T-helper 2 cell treated with Interferon-gamma antibody and Interleukin-4, amounts not matched to agents 5 μg/mL and 100 μg/mL, for 36 hours (primary cell): Measurements from ENCODE around the gene DAAM1.

Experiments
- DNase-seq: peaks from one replicate; pipeline ENCODE4 v3.0.0; 2021; ENCODE audit warnings: low spot score
- H3K27ac Mint-ChIP-seq: one replicate; pipeline ENCODE4 v1.8.0; 2021; ENCODE audit warnings: mild to moderate bottlenecking, mixed read lengths
- H3K27me3 Mint-ChIP-seq: one replicate; pipeline ENCODE4 v1.8.0; 2021; ENCODE audit warnings: low read depth, mixed read lengths
- H3K36me3 Mint-ChIP-seq: one replicate; pipeline ENCODE4 v1.8.0; 2021; ENCODE audit warnings: low read depth, mixed read lengths
- H3K4me1 Mint-ChIP-seq: one replicate; pipeline ENCODE4 v1.8.0; 2021; ENCODE audit warnings: low read depth, mixed read lengths
- H3K4me3 Mint-ChIP-seq: one replicate; pipeline ENCODE4 v1.8.0; 2022; ENCODE audit warnings: mild to moderate bottlenecking, moderate library complexity, mixed read lengths
- H3K9me3 Mint-ChIP-seq: one replicate; pipeline ENCODE4 v1.8.0; 2021; ENCODE audit warnings: mixed read lengths

Gene DAAM1

DNA sequence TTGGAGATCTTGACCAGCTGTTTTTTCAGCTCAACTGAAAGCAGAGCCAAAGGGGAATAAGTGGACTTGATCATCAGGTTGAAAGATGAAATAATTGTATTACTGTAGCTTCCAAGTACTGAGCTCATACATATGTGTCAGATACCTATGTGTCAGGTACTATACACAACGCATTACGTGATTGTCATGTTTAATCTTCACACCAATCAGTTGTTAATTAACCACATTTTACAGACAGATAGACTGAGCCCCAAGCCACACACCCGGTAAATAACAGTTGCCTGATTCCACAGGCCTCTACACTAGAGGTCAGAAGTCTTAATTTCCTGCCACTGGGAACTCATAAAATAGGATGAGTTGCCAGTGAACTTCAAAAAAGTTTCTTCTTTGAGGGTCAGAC lies 148.2 kb downstream of the DAAM1 start:
- H3K4me3 Mint-ChIP-seq = no peak overlapping the region
- no peaks in the 10 kb centered on the region for H3K4me1 Mint-ChIP-seq
- H3K27me3 Mint-ChIP-seq = no peaks in the 10 kb centered on the region
- H3K27ac Mint-ChIP-seq = no peak overlapping the region
- no peak for DNase-seq
- peaks cover 11% of the 10 kb centered on the region for H3K36me3 Mint-ChIP-seq
- H3K9me3 Mint-ChIP-seq = no peaks in the 10 kb centered on the region

DNA sequence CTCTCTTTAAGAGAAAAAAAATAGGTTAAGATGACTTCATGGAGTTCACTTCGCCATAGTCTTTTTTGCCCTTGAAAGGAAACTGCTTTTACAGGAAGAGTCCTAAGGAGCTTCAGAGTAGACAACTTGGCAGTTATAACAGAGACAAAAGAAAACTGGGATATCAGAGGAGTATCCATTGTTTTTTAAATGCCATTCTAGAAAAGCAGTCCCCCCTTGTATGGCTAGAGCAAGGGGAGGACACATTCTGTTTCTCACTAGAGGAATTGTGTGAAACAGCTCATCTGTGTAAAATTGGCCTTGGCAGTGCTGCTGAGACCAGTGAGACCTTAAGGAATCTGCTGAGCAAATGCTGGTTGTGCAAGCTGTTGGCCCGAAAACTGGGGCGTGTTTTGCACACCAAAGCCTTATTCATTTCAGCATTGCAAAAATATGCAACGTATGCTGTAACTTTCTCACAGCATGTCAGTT lies 148.7 kb downstream of the DAAM1 start:
- no peak overlapping the region for H3K4me3 Mint-ChIP-seq
- H3K9me3 Mint-ChIP-seq = no peaks in the 10 kb centered on the region
- no peaks in the 10 kb centered on the region for H3K27me3 Mint-ChIP-seq
- no peak overlapping the region for H3K27ac Mint-ChIP-seq
- no peaks in the 10 kb centered on the region for H3K4me1 Mint-ChIP-seq
- DNase-seq = no peak
- peaks cover 7% of the 10 kb centered on the region for H3K36me3 Mint-ChIP-seq

DNA sequence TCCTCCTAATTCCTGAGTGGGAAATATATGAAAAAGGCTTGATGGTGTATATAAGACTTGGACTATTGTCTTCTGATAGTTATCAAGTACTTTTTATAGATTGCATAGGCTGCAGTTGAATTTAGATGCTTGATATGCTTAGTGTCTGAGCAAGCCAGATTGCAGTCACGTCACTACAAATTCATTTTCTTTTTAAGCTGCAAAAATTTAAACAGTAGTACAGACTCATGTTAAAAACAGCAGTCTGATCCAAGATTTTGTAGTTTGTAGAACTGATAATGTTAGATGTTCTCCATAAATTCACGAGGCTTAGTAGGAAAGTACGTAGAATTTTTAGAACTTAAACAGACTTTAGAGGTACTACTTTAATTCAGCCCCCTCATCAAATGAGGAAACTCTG lies 150.3 kb downstream of the DAAM1 start:
- Mint-ChIP-seq H3K4me1 (no peaks in the 10 kb centered on the region), H3K27me3 (no peaks in the 10 kb centered on the region), H3K4me3 (no peak overlapping the region), H3K9me3 (no peaks in the 10 kb centered on the region), H3K36me3 (peaks cover 2% of the 10 kb centered on the region), H3K27ac (no peak overlapping the region)
- no peak for DNase-seq

DNA sequence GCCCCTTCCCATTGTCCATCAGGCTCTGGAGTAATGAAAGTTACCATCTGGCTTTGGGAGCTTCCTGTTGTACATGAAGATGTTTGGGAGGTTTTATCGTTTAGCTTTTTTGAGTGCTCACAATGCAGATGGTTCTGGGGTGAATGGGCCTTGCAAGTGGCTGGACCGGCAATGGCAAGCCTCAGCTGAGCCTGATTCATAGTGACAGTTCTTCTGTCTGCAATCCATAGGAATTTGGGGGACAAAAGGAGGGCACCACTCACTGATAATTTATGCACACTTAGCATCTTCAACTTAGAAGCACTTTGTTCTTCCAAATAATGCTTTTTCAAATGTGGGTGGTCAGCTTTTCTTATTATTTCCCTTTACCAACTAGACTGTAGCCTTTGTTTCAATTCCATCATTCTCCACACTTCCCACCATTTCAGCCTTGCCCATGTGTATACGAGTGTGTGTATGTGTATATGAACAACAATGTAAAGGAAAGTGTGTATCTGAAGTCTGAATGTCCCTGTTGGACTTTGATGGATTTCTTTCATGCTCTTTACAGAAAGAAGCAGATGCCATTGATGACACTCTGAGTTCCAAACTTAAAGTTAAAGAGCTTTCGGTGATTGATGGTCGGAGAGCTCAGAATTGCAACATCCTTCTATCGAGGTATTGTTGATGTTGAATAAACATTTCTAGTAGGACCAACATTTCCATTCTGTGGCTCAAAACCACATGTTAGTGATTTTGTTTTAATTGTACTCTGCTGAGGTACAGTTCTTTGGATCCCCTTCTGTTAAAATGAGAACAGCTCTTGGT lies 151.3 kb downstream of the DAAM1 start:
- Mint-ChIP-seq H3K9me3 (no peaks in the 10 kb centered on the region), H3K4me1 (no peaks in the 10 kb centered on the region), H3K27ac (no peak overlapping the region), H3K4me3 (no peak overlapping the region), H3K36me3 (peaks cover 2% of the 10 kb centered on the region), H3K27me3 (no peaks in the 10 kb centered on the region)
- DNase-seq = no peak

DNA sequence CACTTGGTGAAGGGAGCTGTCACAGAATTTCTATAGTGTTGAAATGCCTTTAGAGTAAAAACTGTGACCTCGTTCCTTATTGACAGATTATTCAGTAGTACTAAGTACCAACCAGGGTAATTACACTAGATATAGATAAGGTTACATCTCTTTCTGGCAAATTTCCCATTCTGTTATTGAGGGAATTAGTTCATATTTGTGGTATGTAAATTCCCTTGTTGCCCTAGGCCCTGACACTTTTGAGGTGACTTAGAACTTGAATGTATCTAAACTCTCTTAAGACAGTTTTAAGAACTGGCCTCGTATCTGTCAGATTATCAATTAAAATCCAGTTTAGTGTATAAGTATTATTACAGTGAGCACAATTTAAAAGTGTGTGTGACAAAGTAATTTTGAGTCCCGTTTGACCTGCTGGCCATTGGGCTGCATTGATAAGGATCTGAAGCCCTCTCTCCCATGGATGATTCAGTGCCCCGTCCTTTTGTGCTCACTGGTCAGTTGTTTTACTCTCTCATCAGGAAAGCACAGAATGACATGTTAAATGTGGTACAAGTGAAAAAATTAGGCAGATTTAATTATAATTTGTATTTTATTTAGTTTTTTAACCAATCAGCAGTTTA lies 153.5 kb downstream of the DAAM1 start:
- Mint-ChIP-seq H3K27me3 (no peaks in the 10 kb centered on the region), H3K4me1 (no peaks in the 10 kb centered on the region), H3K27ac (no peak overlapping the region), H3K4me3 (no peak overlapping the region), H3K36me3 (no peaks in the 10 kb centered on the region), H3K9me3 (no peaks in the 10 kb centered on the region)
- no peak for DNase-seq

DNA sequence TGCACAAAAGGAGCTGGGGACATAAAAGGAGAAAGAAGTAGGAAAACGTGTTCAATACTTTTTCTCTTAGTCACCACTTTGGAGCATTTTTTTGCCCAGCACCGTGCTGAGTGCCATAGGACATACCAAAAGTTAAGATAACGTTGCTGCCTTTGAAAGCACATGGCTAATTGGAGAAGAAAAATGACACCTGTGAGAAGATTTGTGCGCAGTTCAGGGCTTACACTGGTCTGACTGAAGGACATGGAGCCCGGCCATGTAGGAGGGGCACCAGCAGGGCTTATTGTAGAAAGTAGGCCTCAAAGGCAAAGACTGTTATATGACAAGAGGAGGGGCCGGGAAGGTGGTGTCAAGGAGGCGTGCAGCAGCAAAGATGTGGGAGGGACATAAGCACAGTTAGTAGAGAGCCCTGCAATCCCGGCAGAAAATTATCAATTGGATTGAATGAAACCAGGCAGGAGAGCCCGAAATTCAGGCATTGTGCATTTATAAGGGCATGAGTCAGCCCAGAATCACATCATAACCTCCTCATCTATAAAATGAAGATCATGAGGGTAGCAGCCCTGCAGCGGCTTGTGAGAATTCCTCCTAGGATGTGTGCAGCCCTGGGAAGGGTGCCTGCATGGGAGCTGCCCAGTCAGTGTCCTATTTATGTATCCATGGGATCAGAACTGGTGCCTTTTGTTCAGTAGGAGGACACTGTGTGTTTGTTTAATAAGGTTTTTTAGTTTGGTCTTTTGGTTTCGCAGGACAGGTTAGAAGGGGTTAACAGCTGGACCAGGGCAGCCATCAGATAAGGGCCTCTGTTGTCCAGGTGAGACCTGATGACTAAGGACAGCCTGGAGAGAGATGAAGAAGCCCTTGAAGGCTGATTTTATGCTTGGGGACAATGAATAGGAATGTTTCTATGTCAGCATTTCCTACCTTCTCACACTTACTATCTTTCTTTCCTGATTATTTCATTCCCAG lies 154.3 kb downstream of the DAAM1 start:
- DNase-seq = no peak
- H3K27ac Mint-ChIP-seq = no peak overlapping the region
- H3K9me3 Mint-ChIP-seq = no peaks in the 10 kb centered on the region
- no peaks in the 10 kb centered on the region for H3K36me3 Mint-ChIP-seq
- no peak overlapping the region for H3K4me3 Mint-ChIP-seq
- H3K27me3 Mint-ChIP-seq = no peaks in the 10 kb centered on the region
- H3K4me1 Mint-ChIP-seq = no peaks in the 10 kb centered on the region

DNA sequence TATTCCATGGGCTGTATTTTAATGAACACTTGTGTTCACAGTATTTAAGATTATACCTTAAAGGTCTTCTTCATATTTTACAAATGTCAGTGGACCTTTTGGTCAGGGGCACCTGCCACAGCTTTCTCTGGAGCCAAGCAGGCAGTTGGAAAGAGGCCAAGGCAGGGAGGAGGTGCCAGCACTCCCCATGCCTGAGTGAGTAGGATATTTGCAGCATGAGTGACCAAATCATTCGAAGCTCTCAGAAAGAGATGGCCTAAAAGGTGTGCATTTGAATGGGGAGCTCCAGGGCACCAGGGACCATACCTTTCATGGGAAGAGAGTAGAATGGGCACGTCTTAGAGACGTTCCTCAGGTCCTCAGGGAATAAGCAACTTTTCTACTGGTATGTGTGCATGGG lies 155.1 kb downstream of the DAAM1 start:
- H3K27me3 Mint-ChIP-seq = no peaks in the 10 kb centered on the region
- DNase-seq = no peak

DNA sequence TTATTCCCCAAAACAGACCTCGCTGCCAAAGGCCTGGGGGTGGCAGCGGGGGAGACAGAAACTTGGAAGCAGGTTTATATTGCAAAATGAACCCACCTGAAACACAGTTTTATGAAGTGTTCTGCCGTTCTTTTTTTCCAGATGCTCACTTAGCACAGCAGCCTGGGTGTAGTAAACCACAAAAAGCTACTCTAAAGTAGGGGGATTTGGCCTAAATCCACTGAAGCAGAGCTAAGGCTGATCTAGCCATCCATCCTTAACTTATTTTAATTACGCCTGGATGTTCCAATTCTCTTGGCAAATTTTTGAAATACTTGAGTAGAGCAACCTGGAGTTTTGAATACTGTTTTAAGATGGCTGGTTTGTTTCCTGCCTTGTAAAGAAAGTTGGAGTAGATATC lies 155.5 kb downstream of the DAAM1 start:
- DNase-seq = no peak

More for the DNA sequence above, 155.1 kb downstream of the DAAM1 start:
- Mint-ChIP-seq H3K4me1 (no peaks in the 10 kb centered on the region), H3K4me3 (no peak overlapping the region), H3K9me3 (no peaks in the 10 kb centered on the region), H3K27ac (no peak overlapping the region), H3K36me3 (peaks cover 2% of the 10 kb centered on the region)

DNA sequence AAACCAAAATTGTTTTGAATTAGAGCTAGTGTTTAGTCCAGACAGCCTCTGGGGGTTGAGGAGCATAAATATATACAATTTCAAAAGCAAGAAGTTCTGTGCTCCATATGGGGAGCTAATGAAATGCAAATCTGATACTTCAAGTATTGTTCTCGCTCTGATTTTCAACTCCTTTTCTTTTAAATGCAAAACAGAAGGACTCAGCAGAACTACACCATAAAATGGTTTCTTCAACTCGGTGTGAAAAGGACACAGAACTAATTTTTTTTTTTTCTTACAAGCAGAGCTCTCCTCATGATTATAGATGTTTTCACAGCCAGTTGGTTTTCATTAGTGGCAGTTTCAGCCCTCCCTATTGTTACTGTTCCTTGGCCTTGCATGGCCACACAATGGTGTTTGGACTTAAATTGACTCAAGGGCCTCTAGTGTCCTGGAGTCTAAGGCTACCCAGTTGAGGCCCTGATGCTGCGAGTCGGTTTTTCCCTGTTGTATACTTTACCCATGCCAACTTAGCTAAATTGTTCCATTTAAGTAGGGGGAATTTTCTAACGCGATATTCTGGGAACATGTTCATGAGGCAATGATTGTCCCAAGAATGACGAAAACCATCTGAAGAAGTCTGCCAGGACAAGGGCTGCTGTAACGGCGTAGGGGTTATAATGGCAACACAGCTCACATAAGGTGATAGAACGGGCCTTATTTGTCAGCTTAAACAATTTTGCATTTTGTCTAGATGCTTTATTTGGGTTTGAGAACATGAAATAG lies 156.4 kb downstream of the DAAM1 start:
- H3K27me3 Mint-ChIP-seq = no peaks in the 10 kb centered on the region
- H3K4me3 Mint-ChIP-seq = no peak overlapping the region
- H3K27ac Mint-ChIP-seq = no peak overlapping the region
- no peaks in the 10 kb centered on the region for H3K9me3 Mint-ChIP-seq
- DNase-seq = no peak
- no peaks in the 10 kb centered on the region for H3K4me1 Mint-ChIP-seq
- H3K36me3 Mint-ChIP-seq = peaks cover 2% of the 10 kb centered on the region

More for the DNA sequence above, 155.5 kb downstream of the DAAM1 start:
- peaks cover 2% of the 10 kb centered on the region for H3K36me3 Mint-ChIP-seq
- no peak overlapping the region for H3K4me3 Mint-ChIP-seq
- H3K27me3 Mint-ChIP-seq = no peaks in the 10 kb centered on the region
- no peaks in the 10 kb centered on the region for H3K9me3 Mint-ChIP-seq
- no peaks in the 10 kb centered on the region for H3K4me1 Mint-ChIP-seq
- H3K27ac Mint-ChIP-seq = no peak overlapping the region

DNA sequence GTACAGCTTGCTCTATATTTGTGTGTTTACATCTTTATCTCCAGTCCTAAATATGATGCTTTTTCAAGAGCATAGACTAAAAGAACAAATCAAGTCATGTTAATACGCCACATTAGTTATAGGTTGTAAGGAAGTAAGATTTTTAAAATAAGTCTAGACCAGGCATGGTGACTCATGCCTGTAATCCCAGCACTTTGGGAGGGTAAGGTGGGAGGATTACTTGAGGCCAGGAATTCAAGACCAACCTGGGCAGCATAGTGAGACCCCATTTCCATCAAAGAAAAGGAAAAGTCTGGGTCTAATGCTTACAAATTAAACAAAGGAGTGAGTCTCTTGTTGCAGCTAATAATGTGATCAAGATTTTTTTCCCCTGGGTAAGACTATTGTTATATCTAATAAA lies 157.9 kb downstream of the DAAM1 start:
- DNase-seq = no peak
- Mint-ChIP-seq H3K9me3 (no peaks in the 10 kb centered on the region), H3K27me3 (no peaks in the 10 kb centered on the region), H3K4me3 (no peak overlapping the region), H3K4me1 (no peaks in the 10 kb centered on the region), H3K27ac (no peak overlapping the region), H3K36me3 (peaks cover 2% of the 10 kb centered on the region)

DNA sequence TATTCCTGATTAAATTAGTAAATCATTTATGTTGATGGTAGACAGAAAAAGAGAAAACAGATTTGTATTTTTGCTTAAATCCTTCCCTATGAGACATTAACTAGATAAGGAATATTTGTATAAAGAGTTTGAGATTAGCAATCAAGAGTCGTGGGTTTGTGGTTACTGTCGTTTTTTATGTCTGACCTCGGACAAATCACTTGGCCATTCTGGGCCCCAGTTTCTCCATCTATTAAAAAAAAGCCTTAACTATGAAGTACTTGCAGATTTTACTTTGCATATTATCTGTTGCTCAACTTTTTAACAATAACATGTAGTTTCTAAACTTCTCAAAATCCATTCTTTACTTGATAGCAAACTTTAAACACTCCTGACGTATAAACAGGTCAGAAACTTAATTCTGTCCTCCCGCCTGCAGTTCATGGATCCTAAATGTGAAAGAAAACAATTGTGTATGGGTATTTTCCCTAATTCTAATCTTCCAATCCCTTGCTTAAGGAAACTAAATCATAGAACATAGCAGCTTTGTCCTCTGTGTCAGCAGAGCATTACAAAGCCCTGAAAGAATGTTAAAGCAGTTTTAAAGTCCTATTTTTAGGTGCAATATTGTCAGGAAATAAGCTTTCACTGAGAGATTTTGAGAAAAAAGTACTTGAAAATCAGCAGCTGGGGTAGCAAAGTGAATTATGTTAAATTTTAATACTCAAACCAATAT lies 158.5 kb downstream of the DAAM1 start:
- H3K36me3 Mint-ChIP-seq = peaks cover 2% of the 10 kb centered on the region

DNA sequence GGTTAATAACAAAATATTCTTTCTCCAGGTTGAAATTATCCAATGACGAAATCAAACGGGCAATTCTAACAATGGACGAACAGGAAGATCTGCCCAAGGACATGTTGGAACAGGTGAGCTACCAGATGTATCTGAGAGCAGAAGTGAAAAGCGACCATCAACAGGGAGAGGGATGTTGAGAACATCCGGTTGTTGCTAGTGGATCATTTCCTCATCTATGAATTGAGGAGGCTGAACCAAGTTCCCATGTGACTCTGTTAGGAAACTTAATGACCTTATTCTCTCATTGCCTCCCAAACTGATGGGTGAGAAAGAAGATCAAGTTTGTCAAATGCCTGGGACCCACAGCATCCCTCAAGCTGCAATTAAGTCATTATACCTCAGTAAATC lies 159.0 kb downstream of the DAAM1 start:
- Mint-ChIP-seq H3K27ac (no peak overlapping the region), H3K4me3 (no peak overlapping the region), H3K36me3 (peaks cover 2% of the 10 kb centered on the region), H3K4me1 (no peaks in the 10 kb centered on the region), H3K9me3 (no peaks in the 10 kb centered on the region), H3K27me3 (no peaks in the 10 kb centered on the region)
- no peak for DNase-seq

More for the DNA sequence above, 158.5 kb downstream of the DAAM1 start:
- no peak for DNase-seq
- Mint-ChIP-seq H3K27me3 (no peaks in the 10 kb centered on the region), H3K4me1 (no peaks in the 10 kb centered on the region), H3K9me3 (no peaks in the 10 kb centered on the region), H3K4me3 (no peak overlapping the region), H3K27ac (no peak overlapping the region)

DNA sequence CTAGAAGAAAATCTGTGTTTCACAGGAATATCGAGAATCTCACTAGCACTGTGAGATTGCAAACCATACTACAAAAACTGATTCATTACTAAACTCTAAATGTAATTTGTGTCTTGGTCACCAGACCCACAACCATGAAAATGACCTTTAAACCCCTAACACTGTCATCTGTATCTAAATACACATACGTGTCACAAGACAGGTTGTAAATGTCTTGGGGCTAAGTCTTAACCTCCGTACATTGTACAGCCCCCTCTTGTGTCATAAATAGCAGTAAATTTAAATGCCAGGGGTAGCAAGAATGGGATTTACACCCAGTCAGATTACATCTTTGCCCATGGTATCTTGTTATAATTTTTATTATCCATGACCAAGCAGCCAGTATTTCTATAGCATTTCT lies 159.4 kb downstream of the DAAM1 start:
- no peaks in the 10 kb centered on the region for H3K9me3 Mint-ChIP-seq
- H3K4me1 Mint-ChIP-seq = no peaks in the 10 kb centered on the region
- H3K36me3 Mint-ChIP-seq = peaks cover 2% of the 10 kb centered on the region
- H3K4me3 Mint-ChIP-seq = no peak overlapping the region
- no peak overlapping the region for H3K27ac Mint-ChIP-seq
- no peaks in the 10 kb centered on the region for H3K27me3 Mint-ChIP-seq
- no peak for DNase-seq
